ENCODE data around the gene FHL2.

FHL2 gene

DNA sequence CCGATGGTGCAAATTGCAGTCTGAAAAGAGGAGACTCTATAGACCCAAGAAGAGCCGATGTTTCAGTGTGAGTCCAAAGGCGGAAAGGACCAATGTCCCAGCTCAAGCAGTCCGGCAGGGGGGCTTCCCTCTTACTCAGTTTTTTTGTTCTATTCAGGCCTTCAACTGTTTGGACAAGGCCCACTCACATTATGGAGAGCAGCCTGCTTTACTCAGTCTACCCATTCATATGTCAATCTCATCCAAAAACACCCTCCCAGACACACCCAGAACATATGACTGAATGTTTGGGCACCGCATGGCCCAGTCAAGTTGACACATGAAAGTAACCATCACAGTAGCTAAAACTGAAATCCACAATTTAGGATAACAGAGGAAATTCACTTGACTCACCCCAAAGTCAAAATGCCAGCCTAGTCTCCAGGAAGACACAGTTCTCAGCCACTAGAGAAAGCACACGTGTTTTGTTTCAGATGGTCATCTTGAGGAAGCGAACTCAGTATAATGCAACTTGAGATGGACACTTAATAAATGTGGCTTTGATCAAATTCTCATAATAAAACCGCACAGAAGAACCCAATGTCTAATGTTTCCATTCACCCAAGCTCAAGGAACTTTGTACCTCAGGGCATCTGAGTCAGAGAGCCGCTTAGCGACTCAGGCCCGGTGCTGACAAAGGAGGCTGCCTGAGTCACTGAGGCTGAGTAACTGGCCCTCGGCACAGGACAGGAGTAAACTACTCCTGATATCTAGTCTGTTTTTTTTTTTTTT, 2.4 kb downstream of the FHL2 start:
- FAIRE-seq, result no peak

DNA sequence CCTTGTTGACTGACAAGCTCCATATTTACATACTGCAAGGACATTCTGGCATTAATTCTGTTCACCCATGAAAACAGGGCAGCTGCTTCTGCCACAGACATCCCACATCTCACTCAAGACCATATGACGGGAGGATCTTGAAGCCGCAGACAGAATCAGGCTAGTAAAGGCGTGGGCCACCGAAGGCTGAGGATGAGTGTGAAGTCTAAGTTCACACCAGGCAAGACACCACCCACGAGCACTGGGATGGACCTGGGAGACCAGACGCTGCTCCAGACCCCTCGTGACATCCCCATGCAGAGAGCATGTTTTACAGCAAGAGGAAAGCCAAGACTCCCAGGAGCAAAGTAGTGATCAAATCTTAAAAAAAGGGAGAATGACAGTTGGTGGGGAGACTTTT, 3.2 kb downstream of the FHL2 start:
- no peak for FAIRE-seq

DNA sequence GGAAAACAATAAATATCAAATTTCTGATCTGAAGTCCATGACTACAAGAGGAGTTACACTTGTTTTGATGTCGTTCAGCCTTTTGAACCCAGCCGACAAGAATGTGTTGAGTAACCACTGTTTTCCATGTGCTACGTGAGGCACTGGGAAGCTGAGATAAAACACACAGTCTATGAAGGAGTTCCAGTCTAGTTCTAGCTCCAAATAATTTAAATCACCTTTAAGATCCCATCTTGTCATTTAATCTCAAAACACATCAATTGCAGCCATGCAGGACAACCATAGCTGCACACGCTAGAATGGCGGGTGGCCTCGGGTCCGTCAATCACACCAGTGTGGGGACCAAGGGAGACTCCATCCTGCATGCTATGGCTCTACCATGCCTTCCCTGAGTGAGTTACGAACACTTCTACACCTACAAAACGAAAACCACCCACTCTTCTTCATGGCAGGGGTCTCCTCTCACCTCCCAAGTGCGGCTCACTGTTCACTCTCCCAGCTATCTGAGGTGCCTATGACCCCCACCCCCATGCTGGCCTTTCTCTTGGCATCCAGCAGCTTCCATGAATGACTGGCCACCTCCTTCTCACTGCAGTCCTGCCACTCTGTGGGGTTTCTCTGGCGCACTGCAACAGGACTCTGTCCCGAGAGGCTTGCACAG, 3.8 kb downstream of the FHL2 start:
- FAIRE-seq, result no peak

DNA sequence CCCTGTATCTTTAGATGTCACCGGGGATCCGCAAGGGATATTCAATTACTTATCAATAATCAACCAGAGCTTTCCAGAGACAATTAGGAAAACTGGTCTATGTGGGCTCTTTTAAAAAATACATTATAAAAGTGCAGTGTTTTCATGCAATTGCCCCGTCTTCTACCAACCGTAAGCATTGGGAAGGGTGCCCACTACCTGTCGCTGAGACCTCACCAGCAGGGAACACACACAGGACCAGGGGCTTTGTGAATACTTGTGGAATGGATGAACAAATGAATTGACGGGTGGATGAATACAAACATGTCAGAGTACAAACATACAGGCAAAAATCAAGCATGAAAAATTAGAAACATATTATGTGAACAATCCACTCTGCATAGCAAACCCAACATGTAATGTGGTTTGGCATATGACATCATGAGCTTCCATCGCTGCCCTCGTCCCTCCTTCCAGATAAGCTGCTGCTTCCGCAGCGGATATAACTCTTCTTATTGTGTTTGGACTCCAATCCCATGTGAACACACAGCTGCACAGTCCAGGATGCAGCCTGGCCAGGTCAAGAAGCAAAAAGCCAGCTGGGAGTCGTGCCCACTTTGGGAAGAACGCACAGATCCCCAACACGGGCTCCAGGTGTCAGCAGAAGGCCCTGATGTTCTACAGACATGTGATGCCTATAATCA, 5.3 kb downstream of the FHL2 start:
- no peak for FAIRE-seq

DNA sequence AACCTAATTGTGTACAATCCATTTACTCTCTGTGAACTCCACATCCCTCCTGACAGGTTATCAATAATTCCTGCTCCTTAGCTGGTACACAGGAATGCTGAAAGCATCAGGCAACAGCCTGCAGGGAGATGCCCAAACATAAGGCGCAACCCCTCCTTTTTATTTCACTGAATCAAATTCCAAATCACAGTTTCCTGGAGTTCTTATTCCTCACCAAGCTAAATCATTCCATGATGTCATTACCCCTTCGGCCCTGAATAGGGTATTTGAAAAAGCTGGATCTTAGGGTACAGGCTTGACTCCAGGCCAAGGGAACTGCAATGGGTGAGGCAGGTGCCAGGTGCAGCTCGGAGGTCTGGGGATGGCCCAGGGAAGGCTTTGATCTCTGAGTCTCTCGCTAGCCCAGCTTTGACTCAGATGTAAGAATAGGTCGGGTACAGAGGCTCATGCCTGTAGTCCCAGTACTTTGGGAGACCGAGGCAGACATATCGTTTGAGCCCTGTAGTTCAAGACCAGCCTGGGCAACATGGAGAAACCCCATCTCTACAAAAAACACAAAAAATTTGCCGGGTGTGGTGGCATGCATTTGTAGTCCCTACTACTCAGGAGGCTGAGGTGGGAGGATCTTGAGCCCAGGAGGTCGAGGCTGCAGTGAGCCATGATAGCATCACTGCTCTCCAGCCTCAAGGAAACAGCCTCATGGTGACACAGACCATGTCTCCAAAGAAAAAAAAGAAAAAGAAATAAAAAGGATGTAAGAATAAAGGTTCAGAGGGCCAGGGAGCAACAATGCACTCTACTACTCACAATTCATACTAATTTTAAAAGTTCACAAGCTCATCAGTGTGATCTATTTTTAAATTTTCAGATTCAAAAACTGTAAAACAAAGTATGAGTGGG, 6.8 kb downstream of the FHL2 start:
- FAIRE-seq, result no peak

DNA sequence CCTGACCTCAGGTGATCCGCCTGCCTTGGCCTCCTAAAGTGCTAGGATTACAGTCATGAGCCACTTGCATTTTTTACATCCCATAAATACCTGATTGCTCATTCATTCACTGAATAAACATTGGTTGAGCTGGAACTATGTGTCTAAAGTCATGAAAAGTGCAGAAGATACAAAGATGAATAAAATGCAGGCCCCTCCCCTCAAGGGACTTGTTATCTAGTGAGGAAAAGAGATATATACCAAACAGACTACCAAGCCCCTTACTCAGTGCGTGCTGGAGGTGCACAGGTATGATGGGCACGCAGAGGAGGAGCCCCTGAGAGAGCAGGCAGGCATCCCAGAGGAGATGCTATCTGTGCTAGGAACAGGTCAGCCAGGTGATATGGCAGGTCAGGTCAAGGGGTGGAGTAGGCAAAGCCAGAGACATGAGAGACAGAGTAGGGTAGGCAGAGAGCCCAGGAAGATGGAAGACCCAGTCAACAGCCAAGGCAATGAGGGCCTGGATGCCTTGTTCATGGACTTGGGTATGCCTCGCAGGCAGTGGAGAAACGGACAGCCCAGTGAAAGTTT, 7.7 kb downstream of the FHL2 start:
- FAIRE-seq, result no peak

DNA sequence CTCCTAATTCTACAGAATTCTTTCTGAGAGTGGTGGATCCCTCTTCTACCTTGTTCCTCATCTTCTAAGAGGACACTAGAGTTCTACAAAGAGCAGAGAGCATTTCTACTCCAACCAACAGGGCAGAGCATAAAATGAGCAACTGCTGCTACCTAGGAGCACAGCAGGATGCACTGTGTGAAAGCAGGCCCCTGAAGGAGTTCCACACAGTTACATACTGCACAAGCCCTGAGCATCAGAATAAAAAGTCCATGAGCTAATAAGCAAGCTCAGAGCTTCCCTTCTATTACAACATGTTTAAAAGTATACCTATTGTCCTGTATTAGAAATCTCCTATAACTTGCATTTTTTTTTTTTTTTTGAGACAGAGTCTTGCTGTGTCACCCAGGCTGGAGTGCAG, 8.4 kb downstream of the FHL2 start:
- no peak for FAIRE-seq

DNA sequence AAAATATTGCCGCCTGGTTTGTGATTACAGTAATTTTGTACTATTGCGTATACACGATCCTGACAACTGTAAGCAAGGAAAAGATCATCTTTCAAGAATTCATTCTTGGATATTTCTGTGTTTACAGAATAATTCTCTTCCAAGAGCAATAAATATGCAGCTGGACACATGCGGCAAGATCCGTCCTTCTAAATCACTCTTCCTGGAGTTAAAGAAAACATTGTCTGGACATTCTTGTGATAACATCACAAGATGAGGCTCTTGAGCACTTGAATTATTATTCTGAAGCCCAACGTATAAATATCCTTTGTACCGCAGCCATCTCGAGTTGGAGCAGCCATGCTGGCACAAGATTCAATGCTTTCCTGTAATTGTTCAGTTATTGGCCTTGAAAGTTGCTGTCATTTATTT, 9.9 kb downstream of the FHL2 start:
- FAIRE-seq, result no peak

DNA sequence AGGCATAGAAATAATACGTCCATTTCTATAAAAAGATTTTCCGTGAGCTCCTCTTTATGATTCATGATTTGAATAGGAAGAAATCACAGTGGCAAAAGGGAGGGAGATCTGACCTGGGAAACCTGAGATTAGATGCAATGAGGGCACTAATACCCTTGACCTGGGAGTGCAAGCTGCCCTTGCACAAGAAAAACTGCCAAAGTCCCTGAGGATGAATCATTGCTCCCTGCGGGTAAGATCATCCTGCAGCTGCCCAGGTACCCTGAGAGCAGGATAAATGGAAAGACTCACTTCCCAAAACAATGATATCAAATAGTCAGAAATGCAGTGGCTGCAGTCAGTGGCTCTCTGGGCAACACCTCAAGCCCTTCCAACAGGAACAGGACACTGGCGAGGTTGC, 11.6 kb downstream of the FHL2 start:
- no peak for FAIRE-seq

DNA sequence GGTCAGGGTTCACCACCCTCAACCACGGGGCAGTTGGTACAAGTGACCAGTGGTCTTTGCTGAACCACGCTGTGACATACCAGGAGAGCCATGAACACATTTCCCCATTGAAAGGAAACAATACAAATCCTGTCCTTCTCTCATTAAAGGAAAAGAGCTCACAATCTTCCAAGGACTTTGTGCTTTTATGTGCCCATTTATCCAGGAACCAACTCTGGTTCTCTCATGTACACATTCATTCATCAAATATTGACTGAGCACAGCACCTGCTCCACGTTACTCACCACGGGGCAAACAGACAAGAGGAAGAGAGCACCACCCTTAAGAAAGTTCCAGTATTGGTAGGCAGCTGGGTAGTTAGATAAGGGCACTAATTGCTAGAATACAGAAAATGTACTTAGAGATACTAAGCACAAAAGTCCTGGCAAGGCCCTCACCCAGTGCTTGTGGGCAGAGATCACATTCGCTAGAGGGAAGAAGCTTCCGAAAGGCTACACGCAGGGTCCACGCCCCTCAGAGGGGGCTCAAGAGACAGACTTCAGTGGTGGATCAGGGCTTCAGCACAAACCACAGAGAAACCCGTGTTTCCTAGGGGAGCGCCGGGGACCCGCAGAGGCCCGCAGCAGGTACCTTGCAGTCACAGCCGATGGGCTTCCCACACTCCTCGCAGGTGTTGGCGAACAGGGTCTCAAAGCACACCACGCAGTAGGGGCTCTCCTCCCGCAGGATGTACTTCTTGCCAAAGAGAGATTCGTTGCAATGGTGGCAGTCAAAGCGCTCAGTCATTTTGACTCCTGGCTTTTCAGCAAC, 12.9 kb downstream of the FHL2 start:
- no peak for FAIRE-seq

DNA sequence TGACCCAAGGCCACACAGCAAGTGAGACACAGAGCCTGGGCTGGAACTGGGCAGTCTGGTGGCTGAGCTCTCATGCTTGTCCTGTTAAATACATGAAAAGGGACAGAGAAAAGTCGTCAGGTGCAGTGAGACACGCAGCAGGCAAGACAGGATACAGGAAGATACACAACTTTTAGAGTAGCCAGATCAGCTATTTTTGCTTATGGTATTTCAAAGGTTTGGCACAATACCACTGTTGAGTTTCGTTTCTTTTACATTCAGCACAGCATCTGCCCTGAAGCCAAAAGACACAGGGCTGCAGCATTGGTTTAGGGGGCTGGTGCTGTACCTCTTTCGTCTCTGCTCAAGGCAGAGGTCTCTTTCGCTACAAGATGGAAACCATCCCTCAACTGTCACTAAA, 14.0 kb downstream of the FHL2 start:
- FAIRE-seq, result no peak

DNA sequence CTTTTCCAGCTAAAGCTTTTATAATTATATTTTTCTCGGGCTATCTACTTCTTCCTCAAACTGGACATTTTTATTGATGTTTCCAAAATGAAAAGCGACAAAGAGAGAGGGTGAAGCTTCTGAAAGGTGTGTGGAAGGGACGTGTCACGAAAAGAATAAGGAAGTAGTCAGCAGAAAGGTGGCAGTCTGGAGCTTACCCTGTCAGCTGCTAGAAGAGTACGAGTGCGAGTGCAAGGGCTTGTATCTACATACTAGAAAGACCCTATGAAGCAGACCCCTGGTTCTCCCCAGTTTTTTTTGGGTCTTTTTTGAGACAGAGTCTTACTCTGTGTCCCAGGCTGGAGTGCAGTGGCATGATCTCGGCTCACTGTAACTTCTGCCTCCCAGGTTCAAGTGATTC, 14.6 kb downstream of the FHL2 start:
- no peak for FAIRE-seq

DNA sequence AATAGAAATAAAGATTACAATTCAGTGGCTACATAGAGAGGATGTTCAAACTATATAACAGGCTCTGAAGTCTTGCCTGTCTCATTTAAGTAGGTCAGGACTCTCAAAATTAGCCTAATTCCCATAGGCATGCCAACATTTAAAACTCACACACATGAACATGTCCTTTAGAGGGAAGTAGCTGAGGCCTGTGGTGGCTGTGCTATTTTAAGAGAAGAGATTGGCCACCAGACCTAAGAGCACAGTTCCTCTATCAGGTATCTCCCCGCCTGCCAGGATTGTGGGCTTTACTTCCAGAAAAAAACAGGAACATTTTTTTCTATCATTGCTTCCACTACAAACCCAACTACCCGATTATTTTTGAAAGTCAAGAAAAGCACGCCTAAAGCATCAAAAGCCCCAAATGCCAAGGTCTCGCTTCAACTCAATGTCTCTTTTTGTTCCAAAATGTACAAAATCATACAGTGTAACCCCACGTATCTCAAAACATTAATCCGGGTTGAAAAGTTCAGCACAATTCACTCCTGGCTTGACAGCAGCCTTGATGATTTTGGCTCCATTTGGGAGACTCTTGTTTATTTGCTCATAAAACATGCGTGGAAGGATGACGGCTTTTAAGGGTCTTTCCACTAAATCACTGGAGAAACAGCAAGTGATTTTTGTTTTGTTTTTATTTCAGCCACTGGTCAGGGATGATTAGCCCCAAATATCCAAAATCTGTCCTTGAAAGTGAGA, 15.3 kb downstream of the FHL2 start:
- FAIRE-seq, result no peak

DNA sequence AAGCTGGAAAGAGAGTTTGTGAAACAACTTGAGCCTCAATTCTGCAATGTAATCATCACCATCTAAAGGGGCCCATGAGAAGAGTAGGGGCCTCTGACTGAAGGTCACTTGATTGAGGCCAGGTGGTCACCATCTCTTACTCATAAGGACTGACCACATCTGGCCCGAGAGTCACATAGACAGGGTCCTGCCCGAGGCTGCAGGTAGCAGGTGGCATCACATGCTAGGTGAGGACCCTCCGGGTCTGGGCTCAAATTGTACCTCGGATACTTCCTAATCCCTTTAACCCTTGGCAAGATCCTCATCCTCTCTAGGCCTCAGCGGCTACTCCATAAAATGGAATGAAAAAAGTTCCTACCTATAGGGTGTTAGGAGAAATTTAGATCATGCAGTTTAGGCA, 16.7 kb downstream of the FHL2 start:
- FAIRE-seq, result no peak

DNA sequence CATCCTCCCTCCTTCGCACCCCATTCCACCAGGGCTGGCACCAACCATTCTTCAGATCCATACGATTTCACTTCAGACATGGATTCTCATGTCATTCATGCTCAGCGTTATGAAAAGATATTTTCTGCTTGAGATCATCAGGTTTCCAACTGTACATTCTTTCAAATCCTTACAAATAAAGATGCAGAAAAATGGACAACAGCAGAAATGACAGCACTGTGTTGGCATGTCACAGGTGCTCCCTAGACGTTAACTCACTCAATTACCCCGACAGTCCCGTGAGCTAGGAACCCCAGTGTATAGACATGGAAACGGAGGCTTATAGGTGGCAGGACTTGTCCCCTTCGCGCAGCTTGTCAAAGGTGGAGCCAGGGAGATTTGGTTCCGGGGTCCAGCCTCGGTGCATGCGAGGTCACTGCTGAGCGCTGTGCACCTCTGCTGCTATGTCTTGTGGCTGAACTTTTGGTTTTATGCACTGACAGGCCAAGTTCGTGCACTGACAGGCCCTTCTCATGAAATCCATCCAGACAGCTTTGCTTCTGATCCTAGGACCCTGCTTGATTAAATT, 17.7 kb downstream of the FHL2 start:
- FAIRE-seq, result no peak

DNA sequence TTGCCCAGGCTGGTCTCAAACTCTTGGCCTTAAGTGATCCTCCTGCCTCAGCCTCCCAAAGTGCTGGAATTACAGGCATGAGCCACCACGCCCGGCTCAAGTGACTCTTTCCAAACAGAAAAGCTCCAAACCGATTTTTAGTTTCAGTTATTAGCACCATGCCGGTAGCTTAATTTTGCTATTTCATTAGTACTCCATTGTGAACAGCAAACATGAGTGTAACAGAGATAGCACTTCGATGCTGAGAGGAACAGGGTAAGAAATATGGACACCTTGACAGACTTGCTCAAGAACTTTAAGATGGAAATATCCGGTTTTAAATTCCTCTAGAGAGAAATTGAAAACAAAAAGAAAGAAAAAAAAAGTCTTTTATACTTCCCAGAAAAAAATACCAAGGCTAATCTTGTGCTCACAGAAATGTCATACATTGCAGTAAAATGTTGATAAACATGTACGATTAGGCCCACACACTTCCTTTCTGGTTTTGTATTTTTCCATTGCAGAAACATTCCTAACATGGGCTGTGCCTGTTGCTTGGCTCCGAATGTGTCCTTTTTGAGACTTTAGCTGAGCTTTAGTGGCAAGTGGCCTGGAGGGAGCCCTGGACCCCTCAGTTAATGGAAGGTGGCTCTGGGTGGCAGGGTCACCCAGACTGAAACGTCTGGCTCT, 18.3 kb downstream of the FHL2 start:
- FAIRE-seq, result no peak

DNA sequence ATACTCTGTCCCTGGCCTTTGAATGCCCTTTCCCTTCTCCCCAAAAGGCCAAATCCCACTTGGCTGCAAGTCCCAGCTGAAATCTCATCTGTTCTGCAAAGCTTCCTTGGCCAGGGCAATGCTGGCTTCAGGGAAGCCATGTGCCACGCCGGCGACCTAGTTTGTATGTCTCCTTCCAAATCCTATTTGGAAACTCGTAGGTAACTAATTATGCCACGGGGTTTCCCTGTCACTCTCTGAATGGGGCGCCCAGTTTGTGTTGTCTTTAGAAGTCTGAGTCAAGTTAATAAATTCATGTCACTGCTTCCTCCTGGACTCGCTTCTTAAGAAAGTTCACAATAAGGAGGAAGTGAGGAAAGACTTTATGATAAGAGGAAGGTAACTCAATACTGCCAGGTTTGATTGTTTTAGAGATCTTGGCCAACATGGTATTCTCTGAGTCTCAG, 19.1 kb downstream of the FHL2 start:
- FAIRE-seq, result no peak

DNA sequence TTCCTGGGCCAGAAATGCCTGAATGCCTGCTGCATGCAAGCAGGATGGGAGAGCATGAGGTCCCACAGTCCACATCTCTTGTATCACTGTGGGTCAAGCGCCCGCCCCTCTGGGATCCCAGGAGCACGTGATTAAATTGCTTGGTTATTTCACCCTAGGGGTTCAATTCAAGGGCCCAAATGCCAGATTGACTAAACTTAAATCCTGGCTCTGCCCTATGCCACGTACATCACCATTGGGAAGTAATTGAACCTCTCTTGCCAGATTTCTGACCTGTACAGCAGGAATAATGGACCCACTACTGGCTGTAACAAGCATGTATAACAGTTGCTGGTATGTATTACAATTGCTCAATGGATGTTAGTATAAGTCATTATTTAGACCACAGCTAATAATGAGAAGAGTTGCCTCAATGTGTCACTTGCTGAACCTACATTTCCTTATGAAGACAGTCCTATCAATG, 19.9 kb downstream of the FHL2 start:
- no peak for FAIRE-seq

DNA sequence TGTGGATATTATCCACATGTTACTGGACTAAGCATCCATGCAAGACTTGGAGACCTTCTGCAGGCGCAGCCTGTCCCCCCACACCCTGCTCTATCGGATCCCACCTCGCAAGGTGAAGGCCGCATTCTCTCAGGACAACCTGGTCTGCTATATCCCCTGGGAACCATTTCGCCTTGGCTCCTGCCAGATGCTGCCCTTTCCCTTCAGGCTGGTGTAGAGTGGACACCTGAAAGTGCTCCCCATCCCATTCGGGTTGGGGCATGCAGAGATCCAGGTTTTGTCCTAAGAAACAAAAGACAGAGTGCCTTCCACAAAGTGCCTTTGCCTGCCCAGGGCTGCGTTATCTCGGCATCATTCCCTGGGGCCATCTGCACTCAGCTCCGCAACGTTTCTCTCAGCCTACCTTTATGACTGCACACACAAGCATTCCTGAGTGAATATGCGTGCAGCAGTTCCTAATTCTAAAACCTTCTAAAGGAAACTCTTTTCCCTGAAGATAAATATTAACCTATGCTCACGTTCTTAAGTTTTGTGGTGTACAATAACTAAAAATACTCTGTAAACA, 20.5 kb downstream of the FHL2 start:
- FAIRE-seq, result no peak

DNA sequence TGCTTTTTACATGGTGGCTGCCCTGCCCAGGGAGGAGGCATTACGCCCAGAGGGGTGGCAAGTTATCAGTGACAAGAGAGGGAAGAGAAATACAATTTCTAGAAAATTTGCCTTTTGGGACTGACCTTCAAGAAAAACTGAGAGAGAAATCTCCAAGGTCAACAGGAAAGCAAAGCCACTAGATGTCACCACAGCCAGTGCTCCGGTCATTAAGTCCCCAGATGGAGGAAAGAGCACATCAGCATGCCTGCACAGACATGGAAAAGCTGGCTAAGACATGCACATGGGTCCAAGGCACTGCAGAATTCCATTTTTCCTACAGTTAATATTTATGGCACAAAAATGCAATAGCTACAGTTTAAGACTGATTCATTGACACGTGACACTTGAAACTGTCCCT, 21.0 kb downstream of the FHL2 start:
- no peak for FAIRE-seq

Data from A204.1 (cell line).